HUES48 (cell line): ENCODE measurements around the gene SMTNL2.
"Not testable (repeated sequence)": the region's sequence is repeated elsewhere in the genome, so short reads cannot be mapped to it uniquely, and the experiment has no call there.

Experiments used
- H3K27ac ChIP-seq: one replicate; pipeline ENCODE4 v1.7.0; 2013; ENCODE audit warnings: low read depth, low read length, inconsistent platforms
- H3K27me3 ChIP-seq: 2 replicates; pipeline ENCODE4 v1.6.1; 2013; ENCODE audit warnings: mild to moderate bottlenecking, low read length; ENCODE audit not compliant: control insufficient read depth, insufficient read depth
- H3K36me3 ChIP-seq: 2 replicates; pipeline ENCODE4 v1.6.1; 2013; ENCODE audit warnings: low read length; ENCODE audit not compliant: control insufficient read depth, insufficient read depth
- H3K4me1 ChIP-seq: 2 replicates; pipeline ENCODE4 v1.6.1; 2013; ENCODE audit warnings: mild to moderate bottlenecking, low read length; ENCODE audit not compliant: control insufficient read depth, insufficient read depth
- H3K4me3 ChIP-seq: 2 replicates; pipeline ENCODE4 v1.5.1; 2013; ENCODE audit warnings: mild to moderate bottlenecking, low read depth, low read length
- H3K9ac ChIP-seq: 2 replicates; pipeline ENCODE4 v1.6.1; 2013; ENCODE audit warnings: mild to moderate bottlenecking, low read depth, low read length, moderate library complexity
- H3K9me3 ChIP-seq: 2 replicates; pipeline ENCODE4 v1.6.1; 2013; ENCODE audit warnings: low read length; ENCODE audit not compliant: control insufficient read depth, insufficient read depth

SMTNL2 gene

DNA sequence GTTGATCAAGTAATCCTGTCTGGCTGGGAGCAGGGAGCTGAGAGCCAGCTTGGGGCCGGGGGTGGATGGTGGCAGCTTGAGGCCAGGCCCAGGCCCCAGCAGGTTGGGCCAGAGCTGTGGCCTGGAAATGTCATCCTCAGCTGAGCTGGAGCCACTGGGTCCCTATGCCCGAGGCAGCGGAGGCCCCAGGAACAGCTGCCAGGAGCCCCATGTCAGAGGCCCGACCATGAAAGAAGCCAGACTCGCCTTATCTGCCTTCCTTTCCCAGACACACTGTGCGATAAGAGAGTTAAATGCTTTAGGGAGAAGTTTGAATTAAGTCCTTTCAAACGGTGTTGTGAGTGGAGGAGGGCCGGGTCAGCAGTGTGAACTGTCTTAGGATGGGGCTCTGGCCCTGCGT, 3.5 kb downstream of the SMTNL2 start:
- Histone ChIP-seq H3K27me3 (peaks cover 37% of the 10 kb centered on the region), H3K9ac (no peak overlapping the region)

DNA sequence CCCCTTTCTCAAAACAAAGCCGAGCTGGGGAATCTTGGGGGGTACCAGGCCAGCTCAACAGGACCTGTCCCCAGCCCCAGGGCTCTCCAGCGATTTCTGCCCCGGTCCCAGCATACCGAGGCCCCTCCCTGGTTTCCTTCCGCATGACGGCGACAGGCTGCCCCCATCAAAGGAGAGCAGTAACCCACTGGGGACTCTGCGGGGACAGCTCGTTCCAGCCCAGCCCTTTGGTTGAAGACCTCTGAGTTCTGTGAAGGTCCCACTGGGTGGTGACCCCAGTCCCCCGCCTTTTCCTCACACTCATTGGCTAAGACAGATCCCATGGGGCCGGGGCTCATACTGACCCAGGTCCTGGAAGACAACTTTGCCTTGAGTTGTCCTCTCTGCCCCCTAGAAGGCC, 4.1 kb downstream of the SMTNL2 start:
- H3K9ac ChIP-seq, result no peak overlapping the region
- H3K36me3 ChIP-seq, result no peaks in the 10 kb centered on the region
- H3K4me3 ChIP-seq, result no peak overlapping the region
- H3K27me3 ChIP-seq, result peaks cover 31% of the 10 kb centered on the region
- H3K4me1 ChIP-seq, result peaks cover 7% of the 10 kb centered on the region; the same call in 1 of the 2 replicates
- no peaks in the 10 kb centered on the region for H3K9me3 ChIP-seq
- H3K27ac ChIP-seq, result no peak overlapping the region

More for the DNA sequence above, 3.5 kb downstream of the SMTNL2 start:
- H3K9me3 ChIP-seq, result no peaks in the 10 kb centered on the region
- peaks cover 7% of the 10 kb centered on the region; the same call in 1 of the 2 replicates for H3K4me1 ChIP-seq
- H3K36me3 ChIP-seq, result no peaks in the 10 kb centered on the region
- H3K4me3 ChIP-seq, result no peak overlapping the region
- no peak overlapping the region for H3K27ac ChIP-seq

DNA sequence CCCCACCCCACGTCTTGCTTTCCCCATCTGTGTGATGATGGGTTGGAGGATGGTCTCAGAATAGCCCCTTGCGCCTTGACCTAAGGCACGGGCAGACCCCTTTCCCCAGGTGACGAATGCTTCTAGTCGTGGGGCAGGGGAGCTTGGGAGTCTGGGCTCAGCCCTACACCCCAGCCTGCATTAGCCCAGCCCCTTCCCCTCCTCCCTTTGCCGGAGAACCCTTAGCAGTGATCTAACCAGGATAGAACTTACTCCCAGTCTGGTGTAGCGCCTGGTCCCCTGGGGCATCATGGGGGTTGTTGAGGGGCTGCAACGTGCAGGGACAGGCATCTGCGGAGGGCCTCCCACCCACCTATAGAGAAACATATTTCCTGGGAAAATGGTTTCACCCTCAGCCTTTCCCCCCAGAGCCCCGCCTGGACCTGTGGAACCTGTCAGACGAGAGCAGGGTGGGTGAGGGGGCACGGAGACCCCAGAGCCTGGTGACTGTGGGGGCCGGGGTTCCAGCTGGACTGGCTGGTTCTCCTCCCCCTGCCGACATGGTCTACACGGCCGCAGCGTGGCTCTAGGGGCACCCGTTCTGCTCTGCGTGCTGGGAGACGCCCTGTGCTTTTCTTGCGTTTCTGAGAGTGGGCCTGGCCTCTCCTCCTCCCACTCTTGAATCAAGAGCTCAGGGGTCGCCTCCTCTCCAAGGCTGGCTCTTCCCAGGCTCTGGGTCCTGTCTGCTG, 4.7 kb downstream of the SMTNL2 start:
- H3K4me3 ChIP-seq, result no peak overlapping the region
- no peaks in the 10 kb centered on the region for H3K36me3 ChIP-seq
- H3K4me1 ChIP-seq, result peaks cover 7% of the 10 kb centered on the region; the same call in 1 of the 2 replicates
- no peaks in the 10 kb centered on the region for H3K9me3 ChIP-seq
- peaks cover 25% of the 10 kb centered on the region for H3K27me3 ChIP-seq
- no peak overlapping the region for H3K9ac ChIP-seq
- no peak overlapping the region for H3K27ac ChIP-seq

DNA sequence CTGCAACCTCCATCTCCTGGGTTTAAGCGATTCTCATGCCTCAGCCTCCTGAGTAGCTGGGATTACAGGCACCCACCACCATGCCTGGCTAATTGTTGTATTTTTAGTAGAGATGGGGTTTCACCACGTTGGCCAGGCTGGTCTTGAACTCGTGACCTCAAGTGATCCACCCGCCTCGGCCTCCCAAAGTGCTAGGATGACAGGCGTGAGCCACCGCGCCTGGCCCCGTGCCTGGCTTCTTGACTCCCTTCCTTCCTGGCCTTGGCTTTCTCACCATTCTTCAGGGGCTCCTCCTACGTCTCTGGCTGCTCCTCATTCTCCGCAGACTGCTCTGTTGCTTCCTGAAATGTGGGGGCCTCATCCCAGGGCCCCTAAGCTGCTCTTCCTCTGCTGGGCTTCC, 5.7 kb downstream of the SMTNL2 start:
- not testable (repeated sequence) for H3K9ac ChIP-seq, H3K27ac ChIP-seq, H3K36me3 ChIP-seq, H3K9me3 ChIP-seq, H3K4me1 ChIP-seq, H3K4me3 ChIP-seq
- H3K27me3 ChIP-seq, result peaks cover 15% of the 10 kb centered on the region

DNA sequence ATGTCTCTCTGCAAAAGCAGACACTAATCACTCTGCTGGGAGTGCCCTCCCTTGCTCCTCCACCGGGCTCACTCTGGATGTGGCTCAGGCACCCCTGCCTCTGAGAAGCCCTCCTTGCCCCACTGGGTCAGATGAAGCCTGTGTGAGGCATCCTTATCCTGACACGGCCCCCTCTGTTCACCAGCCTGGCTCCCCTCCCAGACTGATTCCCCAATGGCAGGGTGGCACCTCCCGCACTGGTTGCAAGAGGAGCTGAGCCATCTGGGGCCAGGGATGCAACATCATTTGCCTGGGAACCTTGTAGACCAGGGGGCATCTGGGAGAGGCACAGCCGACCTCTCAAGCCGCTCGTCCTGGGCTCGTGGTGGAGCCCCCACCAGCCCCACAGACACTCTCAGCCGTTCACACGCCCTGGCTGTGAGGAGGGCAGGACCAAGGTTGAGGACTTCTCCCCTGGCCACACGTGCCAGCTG, 6.7 kb downstream of the SMTNL2 start:
- Histone ChIP-seq H3K27ac (no peak overlapping the region), H3K27me3 (peaks cover 5% of the 10 kb centered on the region), H3K36me3 (no peaks in the 10 kb centered on the region), H3K4me1 (peaks cover 8% of the 10 kb centered on the region; the same call in 1 of the 2 replicates), H3K9ac (no peak overlapping the region), H3K9me3 (no peaks in the 10 kb centered on the region), H3K4me3 (no peak overlapping the region)

DNA sequence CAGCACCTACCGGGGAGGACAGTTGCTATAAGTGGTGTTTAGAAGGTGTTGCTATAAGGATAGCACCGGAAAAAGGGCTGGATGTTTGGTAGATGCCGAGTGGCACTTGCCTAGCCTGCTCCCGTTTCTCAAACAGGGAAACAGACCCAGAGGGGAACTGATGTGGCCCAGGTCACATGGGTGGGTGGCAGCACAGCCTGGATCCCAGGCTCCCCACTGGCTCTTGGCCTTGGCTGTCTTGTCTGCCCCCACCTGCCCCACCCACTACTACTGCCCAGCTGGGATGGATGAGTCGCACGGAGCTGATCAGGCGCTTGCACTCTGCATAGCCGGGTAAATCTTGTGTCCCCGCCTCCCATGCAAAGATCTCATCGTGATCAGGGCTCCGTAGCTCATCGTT, 7.2 kb downstream of the SMTNL2 start:
- Histone ChIP-seq H3K36me3 (no peaks in the 10 kb centered on the region), H3K4me1 (peaks cover 8% of the 10 kb centered on the region; the same call in 1 of the 2 replicates), H3K4me3 (no peak overlapping the region), H3K27me3 (no peaks in the 10 kb centered on the region), H3K9me3 (no peaks in the 10 kb centered on the region), H3K27ac (no peak overlapping the region), H3K9ac (no peak overlapping the region)

DNA sequence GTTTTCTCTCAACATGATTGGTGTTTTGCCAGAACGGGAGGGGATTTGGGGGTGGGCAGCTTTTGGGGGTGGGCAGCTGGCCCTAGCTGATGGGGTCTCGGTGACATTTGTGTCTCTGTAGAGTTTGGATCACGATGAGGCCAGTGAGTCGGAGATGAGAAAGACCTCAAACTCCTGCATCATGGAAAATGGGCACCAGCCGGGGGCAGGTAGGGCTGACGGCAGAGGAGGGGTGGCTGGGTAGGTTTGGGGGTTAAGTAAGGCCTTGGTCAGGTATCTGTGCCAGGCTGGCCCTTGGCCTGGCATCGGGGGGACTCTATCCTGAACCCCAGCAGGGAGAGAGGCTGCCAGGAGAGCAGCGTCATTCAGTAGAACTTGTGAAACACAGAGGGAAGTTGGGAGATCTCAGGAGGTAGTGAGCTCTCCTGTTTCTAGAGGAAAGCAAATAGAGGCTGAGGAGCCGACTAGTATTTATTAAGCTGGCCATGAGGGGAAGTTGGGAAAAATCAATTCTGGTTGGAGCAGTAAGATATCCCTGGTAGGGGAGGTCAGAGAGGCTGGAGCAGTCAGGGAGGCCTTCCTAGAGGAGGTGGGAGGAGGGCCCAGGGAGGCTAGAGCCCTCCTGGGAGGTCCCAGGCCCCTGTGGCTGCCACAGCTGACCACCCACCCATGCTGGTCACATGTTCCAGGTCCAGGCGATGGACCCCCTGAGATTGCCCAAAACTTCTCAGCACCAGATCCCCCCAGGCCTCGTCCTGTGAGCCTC, 8.1 kb downstream of the SMTNL2 start:
- H3K36me3 ChIP-seq, result no peaks in the 10 kb centered on the region
- no peaks in the 10 kb centered on the region for H3K27me3 ChIP-seq
- no peaks in the 10 kb centered on the region for H3K9me3 ChIP-seq
- H3K9ac ChIP-seq, result no peak overlapping the region
- no peak overlapping the region for H3K4me3 ChIP-seq
- H3K4me1 ChIP-seq, result peaks cover 8% of the 10 kb centered on the region; the same call in 1 of the 2 replicates
- no peak overlapping the region for H3K27ac ChIP-seq

DNA sequence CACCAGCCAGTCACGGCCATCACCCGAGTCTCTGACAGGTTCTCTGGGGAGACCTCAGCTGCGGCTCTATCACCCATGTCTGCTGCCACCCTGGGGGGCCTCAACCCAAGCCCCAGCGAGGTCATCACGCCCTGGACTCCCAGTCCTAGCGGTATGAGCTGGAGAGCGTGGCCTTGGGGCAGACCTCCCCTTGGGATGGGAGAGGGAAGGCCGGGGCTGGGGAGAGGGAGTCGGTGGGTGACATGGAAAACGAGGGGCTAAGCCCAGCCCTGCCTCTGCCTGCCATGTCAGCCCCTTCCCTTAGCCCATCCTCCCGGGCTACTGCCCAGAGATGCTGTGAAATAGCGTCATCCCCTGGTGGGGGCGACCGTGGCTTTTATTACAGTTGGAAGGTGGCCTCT, 8.7 kb downstream of the SMTNL2 start:
- no peak overlapping the region for H3K9ac ChIP-seq
- H3K4me1 ChIP-seq, result peaks cover 8% of the 10 kb centered on the region; the same call in 1 of the 2 replicates
- H3K27ac ChIP-seq, result no peak overlapping the region

DNA sequence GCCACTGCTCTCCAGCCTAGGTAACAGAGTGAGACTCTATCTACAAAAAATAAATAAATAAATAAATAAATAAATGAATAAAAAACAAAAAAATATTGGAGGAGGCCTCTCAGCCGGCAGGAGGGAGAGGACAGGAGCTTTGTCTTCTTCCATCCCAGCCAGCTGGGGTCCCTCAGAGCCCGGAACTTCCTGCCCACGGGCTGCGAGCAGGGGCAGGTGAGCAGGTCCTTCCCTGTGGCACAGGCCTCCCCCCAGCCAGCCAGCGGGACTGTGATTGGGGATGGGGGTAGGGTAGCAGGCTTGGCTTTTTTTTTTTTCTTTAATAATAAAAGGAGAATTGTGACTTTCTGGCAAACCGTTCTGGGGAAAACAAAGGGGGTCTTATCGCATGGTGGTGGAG, 10.1 kb downstream of the SMTNL2 start:
- Histone ChIP-seq H3K9me3 (no peaks in the 10 kb centered on the region), H3K27ac (no peak overlapping the region), H3K27me3 (no peaks in the 10 kb centered on the region), H3K36me3 (no peaks in the 10 kb centered on the region), H3K9ac (no peak overlapping the region), H3K4me1 (peaks cover 14% of the 10 kb centered on the region), H3K4me3 (no peak overlapping the region)

More for the DNA sequence above, 8.7 kb downstream of the SMTNL2 start:
- H3K9me3 ChIP-seq, result no peaks in the 10 kb centered on the region
- H3K36me3 ChIP-seq, result no peaks in the 10 kb centered on the region
- H3K27me3 ChIP-seq, result no peaks in the 10 kb centered on the region
- H3K4me3 ChIP-seq, result no peak overlapping the region

DNA sequence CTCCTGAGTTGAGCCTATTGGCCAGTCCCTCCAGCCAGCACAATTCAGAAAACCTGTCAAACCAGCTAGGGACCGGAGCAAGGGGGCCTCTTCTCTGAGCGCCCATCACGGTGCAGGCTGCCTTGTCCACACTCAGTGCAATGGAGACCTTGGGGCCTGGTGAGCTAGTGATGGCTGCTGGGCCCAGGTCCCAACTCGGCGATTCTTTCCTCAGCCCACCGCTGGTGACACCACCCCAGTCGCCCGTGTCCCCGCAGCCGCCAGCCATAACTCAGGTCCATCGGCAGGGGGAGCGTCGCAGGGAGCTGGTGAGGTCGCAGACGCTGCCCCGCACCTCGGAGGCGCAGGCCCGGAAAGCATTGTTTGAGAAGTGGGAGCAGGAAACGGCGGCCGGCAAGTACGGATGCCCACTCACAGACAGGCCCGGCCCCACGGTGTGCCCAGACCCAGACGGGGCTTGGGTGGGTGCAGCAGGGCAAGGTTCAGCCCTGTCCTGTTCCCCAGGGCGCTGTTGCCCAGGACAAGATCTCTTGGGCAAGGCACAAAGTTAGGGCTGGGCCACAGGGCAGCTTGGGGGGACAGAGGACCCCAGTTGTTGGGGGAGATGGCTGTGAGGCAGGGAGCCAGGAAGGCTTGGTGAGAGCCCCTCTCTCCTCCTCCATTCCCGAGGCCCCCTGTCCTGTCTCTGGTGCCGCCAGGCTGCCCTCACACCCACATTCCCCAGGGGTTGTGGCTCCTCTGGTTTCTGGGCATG, 10.8 kb downstream of the SMTNL2 start:
- Histone ChIP-seq H3K27me3 (no peaks in the 10 kb centered on the region), H3K27ac (no peak overlapping the region), H3K4me1 (peaks cover 19% of the 10 kb centered on the region), H3K4me3 (no peak overlapping the region), H3K9ac (no peak overlapping the region), H3K9me3 (no peaks in the 10 kb centered on the region), H3K36me3 (no peaks in the 10 kb centered on the region)
